HG03354 (cell line): ENCODE data around the gene TPBGL.

Experiments
- ATAC-seq: cut with Tn5 transposase; IDR thresholded peaks from one replicate; pipeline ENCODE4 v1.9.1; 2021; ENCODE audit warnings: mild to moderate bottlenecking; ENCODE audit not compliant: unreplicated experiment, poor library complexity, severe bottlenecking

TPBGL gene

GRCh38 chr11:75285776-75286360 lies 45.3 kb downstream of the TPBGL start:
- ATAC-seq, result no peak

- no peak for ATAC-seq
Measured at GRCh38 chr11:75286826-75287465, 46.4 kb downstream of the TPBGL start.

- ATAC-seq, result no peak
Measured at GRCh38 chr11:75287579-75287978, 47.0 kb downstream of the TPBGL start.

GRCh38 chr11:75289511-75289760 lies 48.9 kb downstream of the TPBGL start:
- ATAC-seq, result no peak

- ATAC-seq, result no peak
Measured at GRCh38 chr11:75289919-75290318, 49.3 kb downstream of the TPBGL start.

- no peak for ATAC-seq
Measured at GRCh38 chr11:75291741-75292140, 51.2 kb downstream of the TPBGL start.

GRCh38 chr11:75292943-75293342 lies 52.4 kb downstream of the TPBGL start:
- ATAC-seq, result no peak
